Gastroesophageal sphincter (tissue), 4 donors: Measurements from ENCODE around the gene PCSK2. TPM values are rescaled to one million over a fixed set of nuclear protein-coding genes. Genes with fewer than 3 reads are reported as not detected.

Source experiments
- ATAC-seq: fragments of 150-250 bp; one replicate; pipeline ENCODE4 v1.9.1; 2016; ENCODE audit warnings: mild to moderate bottlenecking, moderate library complexity
- H3K27ac ChIP-seq, 4 donors: fragments of 200-600 bp; sonication (generic) in 3 of 4; 1 replicate in 3 of 4; 2 replicates in 1 of 4; pipeline ENCODE4 v1.5.1; 2016 to 2019
- H3K27me3 ChIP-seq: fragments of 200-600 bp; sonication (generic); one replicate; pipeline ENCODE4 v1.5.1; 2019
- H3K36me3 ChIP-seq, 2 donors: fragments of 200-600 bp; sonication (generic); one replicate each; pipeline ENCODE4 v1.5.1; 2019; ENCODE audit warnings: control low read depth in 1 of 2
- H3K4me1 ChIP-seq, 3 donors: fragments of 200-600 bp; sonication (generic); 1 replicate in 2 of 3; 2 replicates in 1 of 3; pipeline ENCODE4 v1.5.1; 2016 to 2019; ENCODE audit warnings: control low read depth in 2 of 3
- H3K4me3 ChIP-seq, 2 donors: fragments of 200-600 bp; sonication (generic); one replicate each; pipeline ENCODE4 v1.5.1; 2019; ENCODE audit warnings: mild to moderate bottlenecking in 1 of 2, moderate library complexity in 1 of 2
- H3K9me3 ChIP-seq, 3 donors: fragments of 200-600 bp; sonication (generic); one replicate each; pipeline ENCODE4 v1.5.1; 2017 to 2019; ENCODE audit warnings: control low read depth in 2 of 3
- EP300 ChIP-seq: sonication (generic); formaldehyde crosslinking; IDR thresholded peaks from one replicate; pipeline ENCODE4 v1.6.1; 2017; ENCODE audit warnings: antibody characterized with exemption, mild to moderate bottlenecking
- POLR2A ChIP-seq, 2 donors: fragments of 450-650 bp; IDR thresholded peaks; one replicate each; pipeline ENCODE4 v1.6.1; 2017; ENCODE audit warnings: antibody characterized with exemption in 2 of 2, mild to moderate bottlenecking in 2 of 2, moderate library complexity in 1 of 2
- POLR2AphosphoS5 ChIP-seq: sonication (generic); formaldehyde crosslinking; IDR thresholded peaks from one replicate; pipeline ENCODE4 v1.6.1; 2017; ENCODE audit warnings: antibody characterized with exemption
- WGBS, 2 donors: methylation state at CpG; one replicate each; pipeline ENCODE4 v1.1.5; 2018; ENCODE audit warnings: low coverage in 1 of 2; 5-methylcytosine and 5-hydroxymethylcytosine counted together
- total RNA-seq, 4 donors: library from RNA; depleted of rRNA; stranded (reverse); fragments of >200 nt; gene quantifications; one replicate each; pipeline ENCODE4 v1.1.0, GENCODE V29; 2016
- TF ChIP-seq, protein P1 (sequence below), 4 experiments: fragments of 200-600 bp in 2 of 4; fragments of 450-650 bp in 2 of 4; sonication (generic) in 1 of 4; IDR thresholded peaks; one replicate each; pipeline ENCODE4 v1.5.1; 2017 to 2019; ENCODE audit warnings: antibody characterized with exemption in 4 of 4, mild to moderate bottlenecking in 2 of 4, moderate library complexity in 2 of 4

The PCSK2 gene
- total RNA-seq, 4 donors from 2014 or later, result 1.6 to 8.5 (median 4.5) TPM

DNA sequence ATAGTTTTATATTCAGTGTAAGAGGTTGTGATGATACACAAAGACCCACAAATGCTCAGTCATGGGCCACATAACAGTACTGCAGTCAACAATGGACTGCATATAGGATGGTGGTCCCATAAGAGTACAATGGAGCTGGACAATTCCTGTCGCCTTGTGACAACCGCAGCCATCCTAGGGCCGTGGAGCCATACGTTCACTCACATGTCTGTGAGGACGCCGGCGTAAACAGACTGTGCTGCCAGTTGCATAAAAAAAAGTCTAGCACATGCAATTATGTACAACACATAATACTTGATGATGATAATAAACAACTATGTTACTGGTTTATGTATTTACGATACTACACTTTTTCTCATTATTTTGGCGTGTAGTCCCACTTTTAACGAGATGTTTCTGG lies 273.4 kb downstream of the PCSK2 start:
- H3K27me3 ChIP-seq, result no peaks in the 10 kb centered on the region
- H3K36me3 ChIP-seq, result no peaks in the 10 kb centered on the region
- no peaks in the 10 kb centered on the region for H3K9me3 ChIP-seq
- no peak overlapping the region for H3K4me3 ChIP-seq
- TF ChIP-seq POLR2AphosphoS5 (no peak), EP300 (no peak), POLR2A (IDR thresholded peaks at IDR 0.05) (no peak)
- WGBS, 2 donors, result 93 to 95% methylated on average over 7 to 10 of the region's 10 CpGs
- H3K4me1 ChIP-seq, result peaks cover 0 to 22% (median 3%) of the 10 kb centered on the region in 3 donors
- H3K27ac ChIP-seq, result no peak overlapping the region
- no peak for ATAC-seq

- no peaks in the 10 kb centered on the region for H3K36me3 ChIP-seq
- no peak overlapping the region for H3K4me3 ChIP-seq
- no peak overlapping the region for H3K27ac ChIP-seq
- H3K9me3 ChIP-seq, result no peaks in the 10 kb centered on the region
- WGBS, 2 donors, result 82 to 89% methylated on average over 5 to 7 of the region's 7 CpGs
- ATAC-seq, result no peak
- H3K27me3 ChIP-seq, result no peaks in the 10 kb centered on the region
- peaks cover 0 to 26% (median 3%) of the 10 kb centered on the region in 3 donors for H3K4me1 ChIP-seq
- TF ChIP-seq EP300 (no peak), POLR2A (IDR thresholded peaks at IDR 0.05) (no peak), POLR2AphosphoS5 (no peak)
- TF ChIP-seq, protein P1, sequence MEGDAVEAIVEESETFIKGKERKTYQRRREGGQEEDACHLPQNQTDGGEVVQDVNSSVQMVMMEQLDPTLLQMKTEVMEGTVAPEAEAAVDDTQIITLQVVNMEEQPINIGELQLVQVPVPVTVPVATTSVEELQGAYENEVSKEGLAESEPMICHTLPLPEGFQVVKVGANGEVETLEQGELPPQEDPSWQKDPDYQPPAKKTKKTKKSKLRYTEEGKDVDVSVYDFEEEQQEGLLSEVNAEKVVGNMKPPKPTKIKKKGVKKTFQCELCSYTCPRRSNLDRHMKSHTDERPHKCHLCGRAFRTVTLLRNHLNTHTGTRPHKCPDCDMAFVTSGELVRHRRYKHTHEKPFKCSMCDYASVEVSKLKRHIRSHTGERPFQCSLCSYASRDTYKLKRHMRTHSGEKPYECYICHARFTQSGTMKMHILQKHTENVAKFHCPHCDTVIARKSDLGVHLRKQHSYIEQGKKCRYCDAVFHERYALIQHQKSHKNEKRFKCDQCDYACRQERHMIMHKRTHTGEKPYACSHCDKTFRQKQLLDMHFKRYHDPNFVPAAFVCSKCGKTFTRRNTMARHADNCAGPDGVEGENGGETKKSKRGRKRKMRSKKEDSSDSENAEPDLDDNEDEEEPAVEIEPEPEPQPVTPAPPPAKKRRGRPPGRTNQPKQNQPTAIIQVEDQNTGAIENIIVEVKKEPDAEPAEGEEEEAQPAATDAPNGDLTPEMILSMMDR (IDR thresholded peaks at IDR 0.05), result no peak
Observed at GRCh38 chr20:17500826-17501225, 274.0 kb downstream of the PCSK2 start.

GRCh38 chr20:17501701-17502100 lies 274.9 kb downstream of the PCSK2 start:
- no peaks in the 10 kb centered on the region for H3K36me3 ChIP-seq
- no peaks in the 10 kb centered on the region for H3K9me3 ChIP-seq
- no peak overlapping the region for H3K4me3 ChIP-seq
- peaks cover 0 to 26% (median 3%) of the 10 kb centered on the region in 3 donors for H3K4me1 ChIP-seq
- 78 to 92% methylated on average over 6 to 9 of the region's 9 CpGs for WGBS, 2 donors
- no peak for ATAC-seq
- no peaks in the 10 kb centered on the region for H3K27me3 ChIP-seq
- no peak overlapping the region for H3K27ac ChIP-seq
- TF ChIP-seq EP300, result no peak

GRCh38 chr20:17502105-17502504 lies 275.3 kb downstream of the PCSK2 start:
- WGBS, 2 donors, result 86 to 88% methylated on average over 1 to 3 of the region's 4 CpGs
- no peak for ATAC-seq
- no peaks in the 10 kb centered on the region for H3K27me3 ChIP-seq

DNA sequence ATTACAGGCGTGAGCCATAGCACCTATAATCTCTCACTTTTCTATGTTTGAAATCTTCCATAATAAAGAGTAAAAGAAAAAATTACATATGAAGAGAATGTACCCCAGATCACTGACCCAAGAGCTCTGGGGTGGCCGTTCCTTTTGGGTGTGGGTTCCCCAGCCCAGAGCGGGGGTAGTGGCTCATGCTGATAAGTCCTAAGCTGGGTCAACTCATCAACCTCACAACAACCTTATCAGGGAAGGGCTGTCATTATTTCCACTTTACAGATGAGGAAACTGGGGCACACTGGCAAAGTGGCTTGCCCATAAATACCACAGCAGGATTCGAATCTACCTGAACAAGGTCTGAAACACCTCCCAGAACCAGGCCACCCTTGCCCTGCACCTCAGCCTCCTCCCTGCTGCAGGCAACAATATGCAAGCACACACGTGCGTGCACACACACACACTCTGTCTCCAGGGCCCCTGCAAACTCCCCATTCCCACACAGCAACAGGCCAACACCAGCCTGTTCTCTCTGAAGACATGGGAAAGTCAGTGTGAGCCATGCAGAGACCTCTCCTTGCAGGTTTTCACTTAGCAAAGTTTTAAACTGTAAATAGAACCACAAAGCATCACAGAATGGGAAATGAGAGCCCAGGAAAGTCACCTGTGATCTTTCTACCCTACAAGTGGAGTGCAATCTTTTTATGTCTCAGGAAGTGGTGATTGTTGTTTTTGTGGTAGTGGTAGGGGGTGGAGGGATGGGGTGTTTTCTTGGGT lies 276.6 kb downstream of the PCSK2 start:
- TF ChIP-seq POLR2AphosphoS5 (no peak), EP300 (no peak), POLR2A (IDR thresholded peaks at IDR 0.05) (no peak)
- TF ChIP-seq, protein P1 (IDR thresholded peaks at IDR 0.05), result no peak

More at GRCh38 chr20:17502105-17502504, 275.3 kb downstream of the PCSK2 start:
- Histone ChIP-seq H3K4me1 (peaks cover 0 to 26% (median 3%) of the 10 kb centered on the region in 3 donors), H3K36me3 (no peaks in the 10 kb centered on the region), H3K4me3 (no peak overlapping the region), H3K27ac (no peak overlapping the region), H3K9me3 (no peaks in the 10 kb centered on the region)
- TF ChIP-seq POLR2A (IDR thresholded peaks at IDR 0.05) (no peak), EP300 (no peak), POLR2AphosphoS5 (no peak)
- TF ChIP-seq, protein P1 (IDR thresholded peaks at IDR 0.05), result no peak

More for the DNA sequence above, 276.6 kb downstream of the PCSK2 start:
- Histone ChIP-seq H3K4me3 (no peak overlapping the region), H3K4me1 (peaks cover 0 to 16% (median 3%) of the 10 kb centered on the region in 3 donors), H3K27ac (no peak overlapping the region), H3K36me3 (no peaks in the 10 kb centered on the region), H3K9me3 (no peaks in the 10 kb centered on the region), H3K27me3 (no peaks in the 10 kb centered on the region)
- ATAC-seq, result no peak
- 88 to 100% methylated on average over 1 to 2 of the region's 6 CpGs for WGBS, 2 donors
